Measurements from ENCODE around the gene MTFR1L. TPM values are rescaled to one million over a fixed set of nuclear protein-coding genes. Genes with fewer than 3 reads are reported as not detected.

Gene MTFR1L
- total and polyA plus RNA-seq, 11 donors = 123 to 319 (median 213) TPM

- DNase-seq (no peak), ATAC-seq (no peak)
- H3K36me3 ChIP-seq = peaks cover 0 to 13% (median 0%) of the 10 kb centered on the region in 9 donors
- no peaks in the 10 kb centered on the region for H3K9me3 ChIP-seq
- no peaks in the 10 kb centered on the region for H3K27me3 ChIP-seq
- WGBS, 4 donors = 62 to 70% (median 69%) methylated on average over 11 of the region's 11 CpGs
- intact Hi-C loops (cut with DNase I) = no loop called here
- H3K4me1 ChIP-seq = peaks cover 0 to 28% (median 13%) of the 10 kb centered on the region in 12 donors
- H3K4me3 ChIP-seq = no peak overlapping the region
- TF ChIP-seq POLR2A (IDR thresholded peaks at IDR 0.05) = no peak
- TF ChIP-seq, protein P1, sequence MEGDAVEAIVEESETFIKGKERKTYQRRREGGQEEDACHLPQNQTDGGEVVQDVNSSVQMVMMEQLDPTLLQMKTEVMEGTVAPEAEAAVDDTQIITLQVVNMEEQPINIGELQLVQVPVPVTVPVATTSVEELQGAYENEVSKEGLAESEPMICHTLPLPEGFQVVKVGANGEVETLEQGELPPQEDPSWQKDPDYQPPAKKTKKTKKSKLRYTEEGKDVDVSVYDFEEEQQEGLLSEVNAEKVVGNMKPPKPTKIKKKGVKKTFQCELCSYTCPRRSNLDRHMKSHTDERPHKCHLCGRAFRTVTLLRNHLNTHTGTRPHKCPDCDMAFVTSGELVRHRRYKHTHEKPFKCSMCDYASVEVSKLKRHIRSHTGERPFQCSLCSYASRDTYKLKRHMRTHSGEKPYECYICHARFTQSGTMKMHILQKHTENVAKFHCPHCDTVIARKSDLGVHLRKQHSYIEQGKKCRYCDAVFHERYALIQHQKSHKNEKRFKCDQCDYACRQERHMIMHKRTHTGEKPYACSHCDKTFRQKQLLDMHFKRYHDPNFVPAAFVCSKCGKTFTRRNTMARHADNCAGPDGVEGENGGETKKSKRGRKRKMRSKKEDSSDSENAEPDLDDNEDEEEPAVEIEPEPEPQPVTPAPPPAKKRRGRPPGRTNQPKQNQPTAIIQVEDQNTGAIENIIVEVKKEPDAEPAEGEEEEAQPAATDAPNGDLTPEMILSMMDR (IDR thresholded peaks at IDR 0.05) = no peak
- peak overlapping the region in 3 of 12 donors; percentile 14 to 32 (median 30) for H3K27ac ChIP-seq
Measured at GRCh38 chr1:25786887-25787759, 32.6 kb upstream of the MTFR1L start.

DNA sequence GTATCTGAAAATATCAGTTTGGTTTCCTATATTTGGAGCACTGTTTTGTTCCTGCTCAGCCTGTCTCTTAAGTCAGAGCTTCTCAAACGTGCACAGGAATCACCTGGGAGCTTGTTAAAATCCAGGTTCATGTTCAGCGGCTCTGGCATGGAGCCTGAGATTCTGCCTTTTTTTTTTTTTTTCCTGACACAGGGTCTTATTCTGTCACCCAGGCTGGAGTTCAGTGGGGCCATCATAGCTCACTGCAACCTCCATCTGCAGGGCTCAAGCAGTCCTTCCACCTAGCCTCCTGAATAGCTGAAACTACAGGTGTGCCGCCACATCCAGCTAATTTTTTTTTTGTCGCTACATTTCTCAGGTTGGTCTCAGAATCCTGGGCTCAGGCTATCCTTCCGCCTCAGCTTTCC is 32.0 kb upstream of the MTFR1L start:
- H3K4me1 ChIP-seq = peaks cover 0 to 28% (median 13%) of the 10 kb centered on the region in 12 donors
- H3K4me3 ChIP-seq = no peak overlapping the region
- no peaks in the 10 kb centered on the region for H3K27me3 ChIP-seq
- WGBS, 4 donors = 82 to 87% (median 85%) methylated on average over 5 of the region's 5 CpGs
- intact Hi-C loops (cut with DNase I) = no loop called here
- no peak for ATAC-seq
- H3K27ac ChIP-seq = no peak overlapping the region
- peaks cover 0 to 13% (median 0%) of the 10 kb centered on the region in 9 donors for H3K36me3 ChIP-seq
- H3K9me3 ChIP-seq = no peaks in the 10 kb centered on the region
- TF ChIP-seq, protein P1 (IDR thresholded peaks at IDR 0.05) = no peak
- TF ChIP-seq POLR2A (IDR thresholded peaks at IDR 0.05) = no peak
- DNase-seq = no peak

GRCh38 chr1:25790472-25790871 is 29.3 kb upstream of the MTFR1L start:
- intact Hi-C loops (cut with DNase I) = loop anchor here in 2 of 10 donors (5.0 to 10.0 kb wide), 3 partner anchors 43 to 356 kb away; partner anchors contain the start of gene MACO1 (in 1 of the 2)
- WGBS, 4 donors = 88 to 92% (median 89%) methylated on average over 6 of the region's 6 CpGs
- no peak for ATAC-seq

DNA sequence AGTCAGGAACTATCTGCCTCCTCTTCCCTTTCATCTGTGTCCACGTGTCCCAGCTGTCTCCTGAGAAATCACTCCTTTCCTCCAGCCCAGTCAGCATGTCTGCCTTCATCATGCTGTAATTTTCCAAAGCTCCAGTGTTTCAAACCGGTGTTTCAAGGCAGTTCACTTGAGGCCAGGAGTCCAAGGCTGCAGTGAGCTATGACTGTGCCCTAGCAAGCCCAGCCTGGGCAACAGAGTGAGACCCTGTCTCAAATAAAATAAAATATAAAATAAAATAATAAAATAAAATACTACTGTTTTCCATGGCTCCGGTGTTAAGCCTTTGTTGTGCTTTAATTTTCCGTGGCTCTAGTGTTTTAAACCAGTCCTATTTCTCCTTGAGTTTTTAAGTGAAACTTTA is 27.6 kb upstream of the MTFR1L start:
- Histone ChIP-seq H3K9me3 (no peaks in the 10 kb centered on the region), H3K27ac (no peak overlapping the region), H3K4me3 (no peak overlapping the region), H3K4me1 (peaks cover 0 to 30% (median 11%) of the 10 kb centered on the region in 12 donors), H3K36me3 (no peaks in the 10 kb centered on the region), H3K27me3 (no peaks in the 10 kb centered on the region)
- intact Hi-C loops (cut with DNase I) = loop anchor here in 2 of 10 donors (5.0 to 10.0 kb wide), 3 partner anchors 45 to 357 kb away; partner anchors contain the start of gene MACO1 (in 1 of the 2)
- DNase-seq (no peak), ATAC-seq (no peak)
- 63 to 70% (median 69%) methylated on average over 4 of the region's 4 CpGs for WGBS, 4 donors
- TF ChIP-seq, protein P1 (IDR thresholded peaks at IDR 0.05) = no peak
- no peak for TF ChIP-seq POLR2A (IDR thresholded peaks at IDR 0.05)

More at GRCh38 chr1:25790472-25790871, 29.3 kb upstream of the MTFR1L start:
- Histone ChIP-seq H3K27me3 (no peaks in the 10 kb centered on the region), H3K9me3 (no peaks in the 10 kb centered on the region), H3K36me3 (no peaks in the 10 kb centered on the region), H3K27ac (no peak overlapping the region), H3K4me3 (no peak overlapping the region), H3K4me1 (peaks cover 0 to 23% (median 8%) of the 10 kb centered on the region in 12 donors)
- TF ChIP-seq, protein P1 (IDR thresholded peaks at IDR 0.05) = no peak
- no peak for TF ChIP-seq POLR2A (IDR thresholded peaks at IDR 0.05)
- no peak for DNase-seq

All from heart left ventricle (tissue), 16 donors.